Activated T-cell treated with anti-CD3 and anti-CD28 coated beads for 48 hours (primary cell): ENCODE results near the gene RARS2.

Source experiments
- DNase-seq: peaks from one replicate; pipeline ENCODE4 v3.0.0-alpha.2; 2020; ENCODE audit warnings: low read depth

RARS2 gene

DNA sequence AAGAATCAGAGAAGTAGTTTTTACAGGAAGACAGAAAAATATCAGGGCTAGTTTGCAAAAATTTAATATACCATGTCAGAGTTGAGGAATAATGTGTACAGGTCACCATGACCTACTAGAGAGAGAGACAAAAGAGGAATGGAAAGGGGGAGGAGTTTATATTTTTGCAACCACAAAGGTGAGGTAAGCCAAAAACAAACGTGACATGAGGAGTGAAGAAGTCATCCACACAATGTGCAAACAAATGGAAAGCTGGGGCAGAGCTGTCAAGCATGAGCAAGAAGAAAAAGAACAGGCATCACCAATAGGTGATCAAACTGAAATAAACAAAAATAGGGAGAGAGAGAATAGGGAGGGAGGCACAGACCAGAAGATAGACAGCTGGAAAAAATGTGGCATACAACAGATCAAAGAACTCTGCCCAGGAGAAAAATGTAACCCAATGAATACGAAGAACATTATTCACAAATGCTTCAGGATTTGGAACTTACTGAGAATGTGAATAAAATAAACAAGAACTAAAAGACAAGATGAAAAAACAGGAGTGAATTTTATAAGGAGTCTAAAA, 15.5 kb downstream of the RARS2 start:
- DNase-seq, result no peak

DNA sequence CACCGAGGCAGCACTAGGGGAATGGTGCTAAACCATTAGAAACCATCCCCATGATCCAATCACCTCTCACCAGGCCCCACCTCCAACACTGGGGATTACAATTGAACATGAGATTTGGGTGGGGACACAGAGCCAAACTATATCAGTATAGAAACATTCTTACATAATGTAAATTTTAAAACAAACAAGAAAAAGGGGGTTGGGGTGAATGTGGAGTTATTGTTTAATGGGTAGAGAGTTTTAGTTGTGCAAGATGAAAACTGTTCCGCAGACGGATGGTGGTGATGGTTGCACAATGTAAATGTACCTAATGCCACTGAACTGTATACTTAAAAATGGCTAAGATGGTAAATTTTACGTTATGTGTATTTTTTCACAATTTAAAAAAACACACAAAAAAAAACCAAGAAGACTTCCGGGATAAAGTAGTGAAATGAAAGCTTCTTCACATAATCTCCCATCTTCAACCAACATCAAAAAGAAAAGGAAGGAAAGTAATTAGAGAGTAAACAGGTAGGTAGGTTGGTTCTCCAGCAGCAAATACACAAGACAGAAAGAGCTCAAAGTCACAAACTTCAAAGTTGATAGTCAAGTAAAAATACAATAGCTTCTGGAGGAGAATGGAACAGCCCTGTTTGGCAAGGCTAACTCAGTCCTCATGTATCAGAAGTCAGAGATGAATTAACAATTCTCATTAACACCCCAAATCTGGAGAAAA, 16.3 kb downstream of the RARS2 start:
- no peak for DNase-seq

DNA sequence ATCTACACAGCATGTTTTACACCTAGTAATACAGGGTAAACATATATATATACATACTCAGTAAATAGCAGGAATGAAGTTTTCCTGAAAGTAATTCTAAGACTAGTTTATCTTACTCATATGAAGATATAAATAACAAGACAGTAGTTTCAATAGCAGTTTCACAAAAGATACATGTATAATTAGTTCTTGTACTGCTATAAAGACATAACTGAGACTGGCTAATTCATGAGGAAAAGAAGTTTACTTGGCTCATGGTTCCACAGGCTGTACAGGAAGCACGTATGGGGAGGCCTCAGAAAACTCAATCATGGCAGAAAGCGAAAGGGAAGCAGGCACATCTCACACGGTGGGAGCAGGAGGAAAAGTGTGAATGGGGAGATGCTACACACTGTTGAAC, 16.9 kb downstream of the RARS2 start:
- DNase-seq, result no peak

DNA sequence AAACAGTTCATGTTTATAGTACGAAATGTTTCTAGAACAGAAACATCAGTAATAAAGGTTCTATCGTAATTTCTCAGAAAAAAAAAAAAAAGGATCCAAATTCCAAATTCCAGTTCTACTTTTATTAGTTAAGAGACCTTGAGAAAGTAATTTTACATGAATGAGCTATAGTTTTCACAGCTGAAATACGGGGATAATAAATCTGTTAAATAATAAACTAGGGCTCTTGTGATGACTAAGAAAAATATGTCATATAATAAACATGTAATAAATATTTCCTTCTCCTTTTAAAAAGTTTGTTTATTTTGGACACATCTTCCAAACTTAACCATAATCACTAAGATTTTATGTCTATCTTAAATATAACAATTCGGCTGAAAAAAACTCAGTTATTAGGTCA, 17.8 kb downstream of the RARS2 start:
- DNase-seq, result no peak

DNA sequence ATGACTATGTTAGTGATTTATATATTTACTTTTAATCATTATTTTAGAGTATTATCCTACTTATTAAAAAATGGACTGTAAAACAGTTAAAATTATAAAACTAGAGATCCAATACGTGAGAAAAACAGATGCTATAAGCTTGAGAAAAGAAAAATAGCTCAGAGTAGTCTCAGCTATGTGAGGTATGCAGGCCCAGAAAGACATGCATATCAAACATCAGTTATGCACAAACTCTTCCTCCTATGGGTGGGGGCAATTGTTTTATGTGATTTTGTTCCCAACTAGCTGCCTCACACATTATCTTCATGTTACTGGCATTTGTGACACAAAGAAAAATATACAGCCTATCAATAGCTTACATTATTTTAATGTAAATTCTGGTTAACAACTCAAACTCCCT, 28.8 kb downstream of the RARS2 start:
- no peak for DNase-seq

DNA sequence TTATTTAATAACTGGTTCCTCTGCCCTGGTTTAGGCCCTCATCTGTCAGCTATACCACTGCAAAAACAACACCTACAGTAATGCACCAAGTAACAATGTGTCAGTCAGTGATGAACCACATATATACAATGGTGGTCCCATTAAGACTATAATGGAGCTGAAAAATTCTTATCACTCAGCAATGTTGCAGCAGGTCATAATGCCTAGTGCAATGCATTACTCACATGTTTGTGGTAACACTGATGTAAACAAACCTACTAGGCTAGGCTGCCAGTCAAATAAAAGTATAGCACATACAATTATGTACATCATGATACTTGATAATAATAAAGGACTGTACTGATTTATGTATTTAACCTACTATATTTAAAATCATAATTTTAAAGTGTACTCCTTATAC, 31.3 kb downstream of the RARS2 start:
- no peak for DNase-seq

DNA sequence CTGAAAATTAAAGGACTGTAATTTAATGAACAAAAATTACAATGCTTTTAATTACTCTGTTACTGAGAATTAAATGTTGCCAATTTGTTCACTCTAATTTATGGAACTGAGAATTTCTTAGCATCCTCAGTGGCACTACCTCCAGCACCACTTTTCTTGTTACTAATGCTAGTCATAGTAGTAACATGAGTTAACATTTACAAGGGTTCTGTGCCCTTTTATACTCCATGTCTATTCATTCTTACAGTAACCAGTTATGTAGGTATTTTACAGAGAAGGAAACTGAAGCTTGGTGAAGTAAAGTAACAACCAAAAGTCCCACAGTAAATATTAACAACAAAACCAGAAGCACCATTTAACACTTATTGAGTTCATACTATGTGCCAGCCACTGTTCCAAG, 34.3 kb downstream of the RARS2 start:
- DNase-seq, result no peak

DNA sequence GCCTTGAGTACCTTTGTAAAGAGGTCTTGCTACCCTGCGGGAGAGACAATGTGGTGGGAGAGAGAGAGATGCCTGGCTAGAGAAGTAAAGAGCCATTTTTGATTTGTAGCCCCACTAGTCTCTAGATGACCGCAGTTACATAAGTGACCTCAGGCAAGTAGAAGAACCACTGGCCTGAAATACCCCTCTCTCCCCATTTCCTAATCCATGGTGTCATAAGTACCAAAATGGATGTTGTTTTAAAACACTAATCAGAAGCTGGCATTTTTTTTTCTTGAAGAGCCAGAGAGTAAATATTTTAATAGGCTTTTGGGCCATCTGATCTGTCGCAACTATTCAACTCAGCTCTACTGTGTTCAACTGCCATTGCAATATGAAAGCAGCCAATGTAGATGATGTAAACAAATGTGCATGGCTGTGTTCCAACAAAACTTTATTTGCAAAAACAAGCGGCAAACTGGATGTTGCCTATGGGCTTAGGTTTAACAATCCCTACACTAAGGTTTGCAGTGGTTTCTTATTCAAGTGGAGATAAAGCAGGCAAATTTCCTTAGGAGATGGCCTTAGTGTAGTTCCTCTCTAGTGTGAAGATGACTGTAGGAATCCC, 36.5 kb downstream of the RARS2 start:
- DNase-seq, result no peak

DNA sequence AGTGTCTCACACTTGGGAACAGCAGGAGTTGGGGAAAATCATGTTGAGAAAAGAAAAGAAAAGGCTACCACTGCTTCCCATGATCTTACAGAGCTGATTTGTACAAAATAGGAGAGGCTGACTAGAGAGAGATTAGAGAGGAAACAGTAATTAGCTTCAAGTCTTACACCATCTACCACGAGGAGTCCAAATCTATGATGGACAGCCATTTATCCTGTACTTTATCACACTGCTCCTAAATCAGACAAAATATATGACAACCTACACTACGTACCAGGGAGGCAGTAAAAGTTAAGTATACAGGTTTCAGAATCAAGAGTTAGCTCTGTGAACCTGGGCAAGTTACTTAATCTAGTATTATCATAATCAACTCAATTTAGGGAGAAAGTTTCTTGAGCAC, 38.0 kb downstream of the RARS2 start:
- no peak for DNase-seq

DNA sequence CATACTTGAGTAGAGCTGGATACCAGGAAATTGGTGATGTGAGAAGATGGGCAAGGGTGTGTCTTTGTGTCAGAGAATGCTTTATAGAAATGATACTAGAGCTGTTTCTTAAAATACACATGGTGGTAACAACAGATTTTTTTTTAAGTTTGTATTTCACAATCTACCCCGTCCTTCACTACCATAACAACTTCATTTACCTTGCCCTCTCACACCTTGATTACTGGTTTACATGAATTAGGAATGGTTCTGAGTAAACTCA, 45.4 kb downstream of the RARS2 start:
- DNase-seq, result no peak

DNA sequence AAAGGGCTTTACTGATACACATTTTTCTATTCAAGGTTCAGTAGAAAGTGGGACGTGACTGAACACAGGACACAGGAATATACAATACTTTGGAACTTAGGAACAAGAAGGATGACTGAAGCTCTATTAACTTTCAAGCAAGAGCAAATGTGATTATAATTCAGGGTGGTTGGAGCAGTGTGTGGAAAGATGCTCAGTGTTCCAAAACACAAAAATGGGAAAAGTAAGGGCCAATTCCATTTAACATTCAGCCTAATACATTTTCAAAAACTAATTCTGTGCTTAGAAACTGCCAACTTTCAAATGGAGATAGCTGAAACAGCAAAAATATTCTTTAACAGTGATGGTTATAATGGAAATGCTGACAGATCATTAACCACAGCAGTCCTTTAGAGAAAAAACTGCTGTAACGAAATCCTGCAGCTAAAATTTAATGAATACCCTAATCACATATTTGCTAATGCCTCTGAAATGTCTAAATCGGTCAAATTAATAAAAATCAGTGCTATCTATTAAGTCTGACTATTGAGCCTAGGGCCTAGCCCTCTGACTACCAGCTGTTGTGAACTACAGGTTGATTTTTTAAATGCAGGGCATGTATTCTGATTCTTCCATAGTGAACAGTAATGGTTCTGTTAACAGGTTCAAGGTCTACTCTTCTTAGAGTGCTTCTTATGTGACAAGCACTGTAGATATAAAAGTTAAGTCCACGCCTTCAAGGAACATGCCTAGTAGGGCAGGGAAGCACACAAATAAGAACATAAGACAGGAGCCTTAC, 45.9 kb downstream of the RARS2 start:
- DNase-seq, result no peak

DNA sequence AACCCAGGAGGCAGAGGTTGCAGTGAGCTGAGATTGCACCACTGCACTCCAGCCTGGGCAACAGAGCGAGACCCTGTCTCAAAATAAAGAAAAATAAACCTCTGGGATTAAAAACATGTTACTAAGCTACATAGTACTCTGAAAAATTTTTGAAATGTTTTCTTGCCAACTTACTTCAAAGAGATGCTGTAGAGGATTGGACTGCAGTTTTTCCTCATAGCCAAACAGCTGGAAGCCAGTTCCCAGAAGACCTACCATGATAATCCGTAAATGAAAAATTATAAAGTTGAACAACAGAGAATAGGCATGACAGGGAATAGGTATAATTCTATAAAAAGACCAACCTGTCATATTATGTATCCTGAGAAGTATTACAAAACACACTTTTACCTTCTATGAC, 48.0 kb downstream of the RARS2 start:
- DNase-seq, result no peak

DNA sequence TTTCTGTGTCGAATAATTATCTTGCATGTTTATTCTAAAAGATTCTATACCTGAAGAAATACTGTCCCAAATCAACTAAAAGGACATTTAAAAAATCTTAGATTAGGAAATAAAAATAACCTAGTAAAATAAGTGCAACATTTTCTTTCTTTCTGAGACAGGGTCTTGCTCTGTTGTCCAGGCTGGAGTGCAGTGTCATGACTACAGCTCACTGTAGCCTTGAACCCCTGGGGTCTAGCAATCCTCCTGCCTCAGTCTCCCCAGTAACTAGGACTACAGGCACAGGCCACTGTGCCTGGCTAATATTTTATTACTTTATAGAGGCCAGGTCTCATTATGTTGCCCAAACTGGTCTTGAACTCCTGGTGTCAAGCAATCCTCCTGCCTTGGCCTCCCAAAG, 48.7 kb downstream of the RARS2 start:
- DNase-seq, result no peak

DNA sequence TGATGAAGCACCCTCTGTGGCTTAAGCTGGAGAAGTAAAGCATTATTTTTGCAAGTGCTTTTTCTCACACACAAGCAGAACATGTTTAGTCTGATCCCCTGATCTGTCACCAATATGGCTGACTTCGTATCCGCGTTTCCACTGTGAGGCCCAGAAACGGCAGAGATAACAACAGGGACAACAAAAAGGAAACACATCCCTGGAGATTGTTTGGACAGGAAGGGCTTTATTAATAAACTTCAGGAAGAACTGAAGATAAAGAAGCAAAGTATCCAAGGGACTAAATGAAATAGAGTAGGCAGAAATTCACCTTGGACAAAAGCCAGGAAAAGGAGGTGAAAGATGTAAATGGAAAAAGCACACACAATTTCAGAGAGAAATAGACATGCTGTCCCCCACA, 49.2 kb downstream of the RARS2 start:
- no peak for DNase-seq

DNA sequence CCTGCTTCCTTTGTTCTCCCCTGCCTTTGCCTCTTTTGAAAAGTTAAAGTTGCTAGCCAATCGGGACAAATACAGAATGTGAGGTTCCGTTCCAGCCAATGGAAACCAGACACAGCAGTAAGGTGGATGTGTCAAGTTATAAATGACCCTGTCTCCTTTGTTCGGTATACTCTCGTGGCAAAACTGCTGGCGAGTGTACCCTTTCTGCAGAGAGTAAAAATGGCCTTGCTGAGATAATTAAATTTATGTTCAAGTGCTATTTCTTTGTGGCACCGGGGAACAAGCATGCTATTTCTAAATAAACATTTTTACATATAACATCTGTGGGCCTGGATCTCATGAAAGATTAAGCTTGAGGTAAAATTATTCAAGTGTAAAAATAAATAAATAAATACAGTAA, 50.2 kb downstream of the RARS2 start:
- DNase-seq, result no peak

DNA sequence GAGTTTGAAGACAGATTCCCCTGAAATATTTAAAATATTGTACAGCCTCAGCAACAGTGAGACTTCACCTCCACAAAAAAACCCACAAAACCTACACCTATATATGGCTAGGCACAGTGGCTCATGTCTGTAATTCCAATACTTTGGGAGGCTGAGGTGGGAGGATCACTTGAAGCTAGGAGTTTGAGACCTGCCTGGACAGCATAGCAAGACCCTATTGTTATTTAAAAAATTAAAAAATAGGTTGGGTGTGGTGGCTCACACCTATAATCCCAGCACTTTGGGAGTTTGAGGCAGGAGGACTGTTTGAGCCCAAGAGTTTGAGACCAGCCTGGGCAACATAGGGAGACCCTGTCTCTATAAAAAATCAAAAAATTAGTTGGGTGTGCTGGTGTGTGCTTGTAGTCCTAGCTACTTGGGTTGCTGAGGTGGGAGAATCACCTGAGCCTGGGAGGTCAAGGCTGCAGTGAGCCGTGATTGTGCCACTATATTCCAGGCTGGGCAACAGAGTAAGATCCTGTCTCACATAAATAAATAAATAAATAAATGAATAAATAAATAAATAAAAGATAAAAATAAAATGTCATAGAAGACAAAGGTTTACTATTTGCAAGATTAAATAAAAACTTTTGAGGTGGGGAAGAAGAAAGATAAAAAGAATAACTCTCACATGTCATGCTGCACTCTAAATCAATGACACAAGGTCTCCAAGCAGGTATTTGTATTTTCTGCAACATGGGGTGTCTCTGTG, 51.1 kb downstream of the RARS2 start:
- no peak for DNase-seq

DNA sequence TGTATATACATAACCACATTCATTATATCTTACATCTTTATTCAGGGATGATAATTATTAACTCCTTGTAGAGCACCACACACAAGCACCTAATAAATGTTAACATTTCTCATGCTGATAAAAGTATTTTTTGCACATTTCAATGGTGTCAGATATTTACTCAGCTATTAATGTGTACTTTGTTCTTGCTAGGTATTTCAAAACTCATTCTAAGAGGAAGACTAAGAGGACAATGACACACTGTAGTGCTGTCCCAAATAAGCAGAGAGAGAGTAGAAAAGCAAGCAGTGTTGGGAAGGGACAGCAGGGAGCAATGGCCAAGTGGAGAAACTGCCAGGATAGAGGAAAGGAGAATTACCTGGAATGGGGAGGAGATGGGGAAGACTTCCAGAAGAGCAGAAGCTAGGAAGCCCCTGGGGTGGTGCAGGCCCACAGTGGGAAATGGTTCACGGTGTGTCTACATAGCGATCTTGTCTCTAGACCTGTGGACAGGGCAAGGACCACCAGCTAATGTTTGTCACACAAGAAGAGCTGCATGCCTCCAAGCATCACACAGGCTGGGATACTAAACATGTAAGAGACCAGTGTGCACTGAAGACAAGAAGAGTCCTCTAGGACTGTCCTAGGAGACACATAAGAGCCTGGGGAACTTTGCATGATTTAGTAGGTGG, 55.3 kb downstream of the RARS2 start:
- DNase-seq, result no peak

DNA sequence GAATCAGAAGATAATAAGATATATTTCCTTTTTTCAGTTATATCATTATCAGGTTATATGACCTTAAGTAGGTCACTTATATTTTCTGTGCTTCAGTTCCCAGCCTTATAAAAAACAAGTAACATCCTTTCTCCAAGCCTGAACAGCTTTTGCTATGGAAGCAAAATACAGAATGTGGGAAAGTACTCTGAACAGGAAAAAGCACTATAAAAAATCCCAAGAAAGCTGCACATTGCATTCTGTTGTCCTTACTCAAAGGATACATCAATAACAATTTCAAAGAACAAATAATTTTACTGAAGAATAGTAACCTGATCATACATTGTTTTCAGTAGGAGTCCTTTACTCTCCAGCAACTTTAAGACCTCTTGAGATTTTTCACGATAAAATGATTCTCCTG, 60.6 kb downstream of the RARS2 start:
- DNase-seq, result no peak

DNA sequence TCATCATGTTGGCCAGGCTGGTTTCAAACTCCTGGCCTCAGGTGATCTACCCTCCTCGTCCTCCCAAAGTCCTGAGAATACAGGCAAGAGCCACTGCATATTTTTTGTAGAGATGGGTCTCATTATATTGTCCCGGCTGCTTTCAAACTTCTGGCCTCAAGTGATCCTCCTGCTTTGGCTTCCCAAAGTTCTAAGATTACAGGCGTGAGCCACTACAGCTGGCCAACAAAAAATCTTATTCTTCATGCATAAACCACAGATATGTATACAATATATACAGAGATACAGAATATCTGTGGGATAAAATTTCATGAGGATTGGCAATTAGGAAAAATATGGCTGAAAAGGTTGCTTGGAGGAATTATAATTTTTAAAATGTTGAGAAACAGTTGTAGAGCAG, 67.1 kb downstream of the RARS2 start:
- no peak for DNase-seq

DNA sequence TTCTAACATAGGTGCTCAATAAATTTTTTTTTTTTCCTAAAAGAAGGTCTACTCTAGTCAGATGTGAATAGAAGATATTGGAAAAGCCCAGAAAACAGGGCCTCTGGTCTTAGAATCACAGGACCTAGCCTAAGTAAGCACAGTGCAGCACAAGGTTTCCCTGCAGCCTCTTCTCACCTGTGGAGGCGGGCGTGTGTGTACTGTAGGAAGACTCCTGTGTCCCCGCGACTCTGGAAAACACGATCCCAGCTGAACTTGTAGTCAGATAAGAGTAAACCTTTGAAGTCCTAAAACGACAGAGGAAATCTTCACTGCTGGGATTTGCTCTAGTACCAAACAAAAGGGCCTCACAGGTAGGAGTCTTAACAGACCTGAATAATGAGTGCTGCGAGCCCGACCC, 71.3 kb downstream of the RARS2 start:
- DNase-seq, result no peak

DNA sequence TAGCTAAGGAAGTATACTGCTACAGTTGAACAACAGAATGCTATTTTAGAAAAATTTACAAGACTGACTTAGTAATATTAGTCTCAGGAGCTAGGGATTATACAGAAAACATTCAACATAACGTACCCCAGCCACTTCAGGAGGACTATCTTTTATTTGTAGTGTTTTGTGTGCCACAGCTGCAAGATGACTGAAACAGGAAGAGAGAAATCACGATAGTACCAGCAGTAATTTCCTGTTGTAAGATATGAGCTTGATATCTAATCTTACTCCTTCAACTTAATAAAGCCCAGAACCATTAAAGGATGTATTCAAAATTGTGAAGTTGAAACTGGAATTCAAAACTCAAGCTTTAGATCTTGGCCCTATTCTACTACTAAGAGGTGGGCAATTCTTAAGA, 75.0 kb downstream of the RARS2 start:
- DNase-seq, result no peak

DNA sequence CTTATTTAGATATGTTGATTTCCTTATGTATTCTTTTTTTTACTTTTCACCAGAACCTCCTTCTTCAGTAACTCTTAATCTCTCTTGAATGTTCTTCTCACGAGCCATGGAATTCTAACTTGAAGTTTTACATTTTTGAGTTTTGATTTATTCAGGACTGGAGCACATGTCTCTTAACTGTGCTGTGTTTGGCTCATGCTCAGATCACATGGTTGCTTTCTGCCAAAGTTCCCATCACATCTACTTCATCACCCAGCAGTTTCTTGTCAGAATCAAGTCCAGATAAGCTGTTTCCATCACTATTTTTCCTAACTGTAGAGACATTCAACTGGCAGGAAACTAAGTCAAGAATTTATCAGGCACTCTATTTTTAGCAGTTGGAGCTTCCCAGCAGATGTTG, 85.3 kb downstream of the RARS2 start:
- no peak for DNase-seq
